Small intestine (tissue), 7 donors: ENCODE results near the gene C1QTNF12. TPM values are rescaled to one million over a fixed set of nuclear protein-coding genes. Genes with fewer than 3 reads are reported as not detected.

ENCODE experiments used
- DNase-seq, 2 donors: peaks; one replicate each; pipeline versions ENCODE4 v3.0.0 to v3.0.0-alpha.2; 2013
- FAIRE-seq: peaks from 2 replicates; lab custom pipeline; 2012; peaks lifted over from hg19 to GRCh38; lab: Jason Lieb, UNC
- H3K27ac ChIP-seq, 3 donors: one replicate each; pipeline ENCODE4 v1.5.1; 2013; ENCODE audit warnings: low read length in 2 of 3, mild to moderate bottlenecking in 2 of 3, control low read depth in 1 of 3, inconsistent platforms in 1 of 3, low read depth in 1 of 3, moderate library complexity in 1 of 3
- H3K27me3 ChIP-seq, 3 donors: one replicate each; pipeline ENCODE4 v1.6.1; 2013; ENCODE audit warnings: low read length in 3 of 3, inconsistent platforms in 1 of 3; ENCODE audit not compliant: control insufficient read depth in 3 of 3, insufficient read depth in 3 of 3
- H3K36me3 ChIP-seq, 3 donors: one replicate each; pipeline ENCODE4 v1.6.1; 2013; ENCODE audit warnings: low read length in 3 of 3, inconsistent platforms in 1 of 3, low read depth in 1 of 3, mild to moderate bottlenecking in 1 of 3, moderate library complexity in 1 of 3; ENCODE audit not compliant: control insufficient read depth in 3 of 3, insufficient read depth in 2 of 3
- H3K4me1 ChIP-seq, 3 donors: one replicate each; pipeline ENCODE4 v1.6.1; 2013; ENCODE audit warnings: low read length in 2 of 3, inconsistent platforms in 1 of 3, low read depth in 1 of 3, mild to moderate bottlenecking in 1 of 3, moderate library complexity in 1 of 3; ENCODE audit not compliant: control insufficient read depth in 3 of 3, insufficient read depth in 2 of 3
- H3K4me3 ChIP-seq, 3 donors: one replicate each; pipeline ENCODE4 v1.5.1; 2013; ENCODE audit warnings: low read length in 3 of 3, control low read depth in 1 of 3, inconsistent platforms in 1 of 3, low read depth in 1 of 3, mild to moderate bottlenecking in 1 of 3, moderate library complexity in 1 of 3
- H3K9me3 ChIP-seq, 2 donors: one replicate each; pipeline ENCODE4 v1.6.1; 2013; ENCODE audit warnings: low read depth in 1 of 2, low read length in 1 of 2; ENCODE audit not compliant: control insufficient read depth in 2 of 2, insufficient read depth in 1 of 2
- WGBS, 3 donors: extraction: QIAGEN DNeasy Blood & Tissue Kit; methylation state at CpG; one replicate each; pipeline ENCODE4 v1.1.7; 2013; 5-methylcytosine and 5-hydroxymethylcytosine counted together
- polyA plus RNA-seq, 4 donors: library from polyadenylated mRNA; stranded (reverse) in 3 of 4; unstranded in 1 of 4; fragments of 200-250 nt in 3 of 4; fragments of 120-200 nt in 1 of 4; gene quantifications; one replicate each; pipeline versions ENCODE4 v1.2.1 to v1.2.3, GENCODE V29; 2013
- donor health status: healthy with polysubstance abuse.
- donor health status: control.
- donor health status: control.
- donor health status: Bipolar disorder and iron deficiency.
- donor health status: healthy.

The C1QTNF12 gene
- polyA plus RNA-seq, 4 donors: 10.6 to 203 (median 98.5) TPM

- Histone ChIP-seq H3K27ac (no peak overlapping the region), H3K4me1 (peaks cover 0 to 6% (median 3%) of the 10 kb centered on the region in 3 donors), H3K9me3 (no peaks in the 10 kb centered on the region), H3K36me3 (peaks cover 19 to 77% (median 26%) of the 10 kb centered on the region in 3 donors), H3K27me3 (no peaks in the 10 kb centered on the region), H3K4me3 (no peak overlapping the region)
- WGBS, 3 donors: 93 to 96% (median 95%) methylated on average over 18 to 25 of the region's 25 CpGs
- DNase-seq: no peak
- no peak for FAIRE-seq
These were observed 19.1 kb downstream of the C1QTNF12 start for GRCh38 chr1:1227386-1227785.

GRCh38 chr1:1226566-1227362, 19.8 kb downstream of the C1QTNF12 start:
- no peaks in the 10 kb centered on the region for H3K27me3 ChIP-seq
- H3K4me3 ChIP-seq: no peak overlapping the region
- 92 to 93% (median 92%) methylated on average over 38 to 44 of the region's 44 CpGs for WGBS, 3 donors
- peaks cover 19 to 84% (median 29%) of the 10 kb centered on the region in 3 donors for H3K36me3 ChIP-seq
- FAIRE-seq (no peak), DNase-seq (no peak)
- peaks cover 0 to 6% (median 3%) of the 10 kb centered on the region in 3 donors for H3K4me1 ChIP-seq
- no peaks in the 10 kb centered on the region for H3K9me3 ChIP-seq
- no peak overlapping the region for H3K27ac ChIP-seq

- no peak for FAIRE-seq
- peaks cover 19 to 92% (median 29%) of the 10 kb centered on the region in 3 donors for H3K36me3 ChIP-seq
- no peak for DNase-seq
These were observed 20.6 kb downstream of the C1QTNF12 start for GRCh38 chr1:1225913-1226312.

GRCh38 chr1:1225238-1225845, 21.2 kb downstream of the C1QTNF12 start:
- 76 to 88% (median 81%) methylated on average over 32 to 34 of the region's 34 CpGs for WGBS, 3 donors
- DNase-seq (no peak), FAIRE-seq (no peak)
- H3K36me3 ChIP-seq: peaks cover 19 to 98% (median 29%) of the 10 kb centered on the region in 3 donors
- H3K4me1 ChIP-seq: peaks cover 0 to 6% (median 3%) of the 10 kb centered on the region in 3 donors
- no peaks in the 10 kb centered on the region for H3K9me3 ChIP-seq
- no peak overlapping the region for H3K4me3 ChIP-seq
- no peaks in the 10 kb centered on the region for H3K27me3 ChIP-seq
- H3K27ac ChIP-seq: no peak overlapping the region

More at GRCh38 chr1:1225913-1226312, 20.6 kb downstream of the C1QTNF12 start:
- Histone ChIP-seq H3K27me3 (no peaks in the 10 kb centered on the region), H3K4me3 (no peak overlapping the region), H3K27ac (no peak overlapping the region), H3K4me1 (peaks cover 0 to 6% (median 3%) of the 10 kb centered on the region in 3 donors), H3K9me3 (no peaks in the 10 kb centered on the region)
- WGBS, 3 donors: 87 to 90% (median 89%) methylated on average over 18 of the region's 18 CpGs

- no peaks in the 10 kb centered on the region for H3K4me1 ChIP-seq
- DNase-seq (no peak), FAIRE-seq (no peak)
- H3K9me3 ChIP-seq: no peaks in the 10 kb centered on the region
- H3K36me3 ChIP-seq: peaks cover 19 to 99% (median 29%) of the 10 kb centered on the region in 3 donors
- 93 to 96% (median 95%) methylated on average over 20 to 21 of the region's 21 CpGs for WGBS, 3 donors
- no peak overlapping the region for H3K27ac ChIP-seq
- no peaks in the 10 kb centered on the region for H3K27me3 ChIP-seq
- H3K4me3 ChIP-seq: no peak overlapping the region
These were observed 22.6 kb downstream of the C1QTNF12 start for GRCh38 chr1:1223891-1224290.

GRCh38 chr1:1223321-1223720, 23.2 kb downstream of the C1QTNF12 start:
- Histone ChIP-seq H3K36me3 (peaks cover 19 to 99% (median 25%) of the 10 kb centered on the region in 3 donors), H3K27me3 (no peaks in the 10 kb centered on the region)
- FAIRE-seq: no peak

GRCh38 chr1:1222575-1223225, 23.8 kb downstream of the C1QTNF12 start:
- Histone ChIP-seq H3K4me3 (no peak overlapping the region), H3K4me1 (no peaks in the 10 kb centered on the region), H3K36me3 (peaks cover 16 to 99% (median 22%) of the 10 kb centered on the region in 3 donors), H3K27me3 (no peaks in the 10 kb centered on the region), H3K27ac (no peak overlapping the region), H3K9me3 (no peaks in the 10 kb centered on the region)
- FAIRE-seq (no peak), DNase-seq (no peak)
- 92 to 96% (median 95%) methylated on average over 44 of the region's 44 CpGs for WGBS, 3 donors

More at GRCh38 chr1:1223321-1223720, 23.2 kb downstream of the C1QTNF12 start:
- H3K4me1 ChIP-seq: no peaks in the 10 kb centered on the region
- DNase-seq: no peak
- 96 to 98% (median 96%) methylated on average over 15 of the region's 15 CpGs for WGBS, 3 donors
- no peak overlapping the region for H3K4me3 ChIP-seq
- H3K9me3 ChIP-seq: no peaks in the 10 kb centered on the region
- no peak overlapping the region for H3K27ac ChIP-seq

GRCh38 chr1:1221887-1222574, 24.5 kb downstream of the C1QTNF12 start:
- no peak overlapping the region for H3K27ac ChIP-seq
- FAIRE-seq: no peak

More at GRCh38 chr1:1221887-1222574, 24.5 kb downstream of the C1QTNF12 start:
- Histone ChIP-seq H3K9me3 (no peaks in the 10 kb centered on the region), H3K36me3 (peaks cover 16 to 98% (median 18%) of the 10 kb centered on the region in 3 donors), H3K4me1 (no peaks in the 10 kb centered on the region), H3K27me3 (no peaks in the 10 kb centered on the region), H3K4me3 (no peak overlapping the region)
- peak in 1 of 2 donors; percentile 41 for DNase-seq
- WGBS, 3 donors: 81 to 84% (median 81%) methylated on average over 24 to 30 of the region's 30 CpGs
